ENCODE data around the gene ASPDH. TPM values are rescaled to one million over a fixed set of nuclear protein-coding genes. Genes with fewer than 3 reads are reported as not detected.

Gene ASPDH
- total RNA-seq, 1 experiment from 2014 or later = not detected

DNA sequence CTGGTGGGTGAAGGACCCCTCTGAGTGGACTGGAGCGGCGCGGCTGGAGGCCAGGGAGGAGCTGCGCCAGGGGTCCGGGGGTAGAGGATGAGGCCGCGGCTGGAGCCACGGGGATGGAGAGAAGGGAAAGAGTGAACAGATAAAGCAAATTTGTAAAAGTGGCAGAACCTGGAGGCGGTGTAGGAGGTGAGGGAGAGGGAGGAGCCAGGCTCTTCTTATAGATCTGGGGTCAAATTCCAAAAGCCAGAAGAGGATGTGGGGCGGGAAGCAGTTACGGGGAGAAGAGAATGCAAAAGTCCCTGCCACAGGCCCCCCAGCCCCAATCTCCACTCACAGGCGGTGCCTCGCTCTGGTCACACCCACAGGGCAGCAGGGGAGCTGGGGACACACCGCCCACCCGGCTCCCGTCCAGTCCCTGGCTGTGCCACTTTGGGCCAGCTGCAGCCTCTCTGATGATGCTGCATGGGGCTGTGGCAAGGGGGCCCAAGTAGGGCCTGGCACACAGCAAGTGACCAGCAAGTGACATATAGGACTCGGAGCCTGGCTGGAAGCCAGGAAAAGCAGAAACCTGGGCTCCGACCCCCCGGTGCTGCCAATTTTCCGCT, 43.4 kb upstream of the ASPDH start:
- H3K4me1 ChIP-seq (ENCODE audit: control insufficient read depth, insufficient read depth, low read length) = no peaks in the 10 kb centered on the region
- DNase-seq (ENCODE audit: low read depth, low spot score) = no peak
- TF ChIP-seq, protein P1, sequence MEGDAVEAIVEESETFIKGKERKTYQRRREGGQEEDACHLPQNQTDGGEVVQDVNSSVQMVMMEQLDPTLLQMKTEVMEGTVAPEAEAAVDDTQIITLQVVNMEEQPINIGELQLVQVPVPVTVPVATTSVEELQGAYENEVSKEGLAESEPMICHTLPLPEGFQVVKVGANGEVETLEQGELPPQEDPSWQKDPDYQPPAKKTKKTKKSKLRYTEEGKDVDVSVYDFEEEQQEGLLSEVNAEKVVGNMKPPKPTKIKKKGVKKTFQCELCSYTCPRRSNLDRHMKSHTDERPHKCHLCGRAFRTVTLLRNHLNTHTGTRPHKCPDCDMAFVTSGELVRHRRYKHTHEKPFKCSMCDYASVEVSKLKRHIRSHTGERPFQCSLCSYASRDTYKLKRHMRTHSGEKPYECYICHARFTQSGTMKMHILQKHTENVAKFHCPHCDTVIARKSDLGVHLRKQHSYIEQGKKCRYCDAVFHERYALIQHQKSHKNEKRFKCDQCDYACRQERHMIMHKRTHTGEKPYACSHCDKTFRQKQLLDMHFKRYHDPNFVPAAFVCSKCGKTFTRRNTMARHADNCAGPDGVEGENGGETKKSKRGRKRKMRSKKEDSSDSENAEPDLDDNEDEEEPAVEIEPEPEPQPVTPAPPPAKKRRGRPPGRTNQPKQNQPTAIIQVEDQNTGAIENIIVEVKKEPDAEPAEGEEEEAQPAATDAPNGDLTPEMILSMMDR (IDR thresholded peaks at IDR 0.05) = no peak
- TF ChIP-seq POLR2AphosphoS5 (IDR thresholded peaks at IDR 0.05; ENCODE audit: low read depth, low read length) = no peak
- ATAC-seq = no peak
- CTCF ChIA-PET = interaction anchor here (0.6 to 1.3 kb wide), 4 partner anchors 17 to 89 kb away, joined by 3 to 13 read pairs (median 10); no protein-coding TSS in a partner anchor
- no peak overlapping the region for H3K4me3 ChIP-seq (ENCODE audit: low read depth in 2 of 2, low read length in 2 of 2)
- no peaks in the 10 kb centered on the region for H3K27me3 ChIP-seq (ENCODE audit: control insufficient read depth, insufficient read depth, low read length)
- no peak overlapping the region for H3K27ac ChIP-seq (ENCODE audit: low read length)
- no TSS peak for BruUV-seq (replicated peaks)
- POLR2A ChIA-PET = no interaction called here
- H3K36me3 ChIP-seq (ENCODE audit: control insufficient read depth, insufficient read depth, low read length) = no peaks in the 10 kb centered on the region
- in situ Hi-C loops (cut with HindIII; ENCODE audit: low pct_unique_long_range_greater_than_20kb, low sequenced_read_pairs) (no loop called here), intact Hi-C loops (cut with micrococcal nuclease; ENCODE audit: unreplicated experiment) (no loop called here)
- H3K9me3 ChIP-seq (ENCODE audit: control insufficient read depth, insufficient read depth, low read depth, low read length) = no peaks in the 10 kb centered on the region

- H3K9me3 ChIP-seq (ENCODE audit: control insufficient read depth, insufficient read depth, low read depth, low read length) = no peaks in the 10 kb centered on the region
- POLR2A ChIA-PET = interaction anchor here (0.7 kb wide), 1 partner anchor 55 kb away, joined by 5 read pairs; no protein-coding TSS in a partner anchor
- DNase-seq (ENCODE audit: low read depth, low spot score) (peak; percentile 15), ATAC-seq (peak; percentile 87)
- H3K27ac ChIP-seq (ENCODE audit: low read length) = no peak overlapping the region
- in situ Hi-C loops (cut with HindIII; ENCODE audit: low pct_unique_long_range_greater_than_20kb, low sequenced_read_pairs) = no loop called here
- CTCF ChIA-PET = interaction anchor here (0.6 to 1.3 kb wide), 12 partner anchors 9 to 717 kb away, joined by 3 to 14 read pairs (median 8); partner anchors contain the start of gene JOSD2
- intact Hi-C loops (cut with micrococcal nuclease; ENCODE audit: unreplicated experiment) = no loop called here
- no peaks in the 10 kb centered on the region for H3K36me3 ChIP-seq (ENCODE audit: control insufficient read depth, insufficient read depth, low read length)
- no peaks in the 10 kb centered on the region for H3K4me1 ChIP-seq (ENCODE audit: control insufficient read depth, insufficient read depth, low read length)
- TF ChIP-seq, protein P1 (IDR thresholded peaks at IDR 0.05) = peak; percentile 97
- no peak for TF ChIP-seq TCF7L2 (IDR thresholded peaks at IDR 0.05; ENCODE audit: low read depth, low read length)
- H3K4me3 ChIP-seq (ENCODE audit: low read depth in 2 of 2, low read length in 2 of 2) = peak overlapping the region; percentile 49 to 62
- no peaks in the 10 kb centered on the region for H3K27me3 ChIP-seq (ENCODE audit: control insufficient read depth, insufficient read depth, low read length)
- BruUV-seq (replicated peaks) = no TSS peak
These were observed 42.7 kb upstream of the ASPDH start for GRCh38 chr19:50556282-50557008.

GRCh38 chr19:50555450-50556281, 42.0 kb upstream of the ASPDH start:
- ATAC-seq (peak; percentile 47), DNase-seq (ENCODE audit: low read depth, low spot score) (no peak)
- no TSS peak for BruUV-seq (replicated peaks)
- Histone ChIP-seq H3K9me3 (ENCODE audit: control insufficient read depth, insufficient read depth, low read depth, low read length) (no peaks in the 10 kb centered on the region), H3K36me3 (ENCODE audit: control insufficient read depth, insufficient read depth, low read length) (no peaks in the 10 kb centered on the region), H3K4me1 (ENCODE audit: control insufficient read depth, insufficient read depth, low read length) (no peaks in the 10 kb centered on the region), H3K4me3 (ENCODE audit: low read depth in 2 of 2, low read length in 2 of 2) (peak overlapping the region; percentile 49 to 62; a peak in 3 of 4 replicates), H3K27me3 (ENCODE audit: control insufficient read depth, insufficient read depth, low read length) (no peaks in the 10 kb centered on the region), H3K27ac (ENCODE audit: low read length) (no peak overlapping the region)
- intact Hi-C loops (cut with micrococcal nuclease; ENCODE audit: unreplicated experiment) (no loop called here), in situ Hi-C loops (cut with HindIII; ENCODE audit: low pct_unique_long_range_greater_than_20kb, low sequenced_read_pairs) (no loop called here)
- no peak for TF ChIP-seq POLR2AphosphoS5 (IDR thresholded peaks at IDR 0.05; ENCODE audit: low read depth, low read length)
- no peak for TF ChIP-seq TCF7L2 (IDR thresholded peaks at IDR 0.05; ENCODE audit: low read depth, low read length)
- TF ChIP-seq, protein P1 (IDR thresholded peaks at IDR 0.05) = no peak
- no peak for TF ChIP-seq SIN3A (IDR thresholded peaks at IDR 0.05; ENCODE audit: borderline replicate concordance, insufficient read depth, low read depth, low read length)
- no peak for TF ChIP-seq REST (IDR thresholded peaks at IDR 0.05; ENCODE audit: insufficient read depth in 1 of 2, low read depth in 2 of 2, low read length in 1 of 2)
- POLR2A ChIA-PET = interaction anchor here (0.7 kb wide), 1 partner anchor 55 kb away, joined by 5 read pairs; no protein-coding TSS in a partner anchor
- CTCF ChIA-PET = interaction anchor here (0.6 to 1.3 kb wide), 10 partner anchors 8 to 717 kb away, joined by 3 to 14 read pairs (median 8); partner anchors contain the start of gene JOSD2

Measured in Panc1 (cell line).